Breast epithelium (tissue), 3 donors: ENCODE results near the gene SNX18.

Experiments
- CTCF ChIP-seq, 3 donors: fragments of 450-650 bp; IDR thresholded peaks; one replicate each; pipeline ENCODE4 v1.5.1; 2016 to 2017; ENCODE audit warnings: antibody characterized with exemption in 3 of 3, mild to moderate bottlenecking in 3 of 3, moderate library complexity in 3 of 3
- POLR2A ChIP-seq: fragments of 450-650 bp; IDR thresholded peaks from one replicate; pipeline ENCODE4 v1.6.1; 2016; ENCODE audit warnings: antibody characterized with exemption, mild to moderate bottlenecking, moderate library complexity

DNA sequence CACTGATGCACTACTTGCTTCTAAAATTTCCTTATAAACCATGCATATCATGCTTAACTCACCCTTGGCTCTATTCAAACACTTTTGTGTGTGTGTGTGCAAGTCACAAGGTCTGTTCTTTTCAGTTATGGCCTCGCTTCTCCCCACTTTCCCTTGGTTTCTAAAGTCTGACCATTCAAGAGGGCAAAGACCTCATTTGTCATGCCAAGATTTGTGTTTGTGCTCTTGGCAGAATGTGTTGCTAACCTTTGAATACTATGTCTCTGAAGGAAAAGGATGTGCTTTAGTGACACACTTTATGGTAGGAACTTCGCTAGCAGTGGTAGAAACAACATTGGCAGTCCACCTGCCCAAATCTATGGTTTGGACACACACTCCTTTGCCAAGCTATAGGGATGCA, 50.4 kb downstream of the SNX18 start:
- TF ChIP-seq POLR2A (no peak), CTCF (IDR thresholded peaks at IDR 0.05) (no peak)
